H1 (cell line): ENCODE measurements around the gene METTL9. TPM values are rescaled to one million over a fixed set of nuclear protein-coding genes. Genes with fewer than 3 reads are reported as not detected.

Experiments
- CTCF ChIA-PET: fragments of 300-600 bp; sonication (Branson Sonifier 250); formaldehyde crosslinking; loops from one replicate; lab custom pipeline; 2021; ENCODE audit not compliant: partially characterized antibody; lab: Charles Lee
- POLR2A ChIA-PET: fragments of 300-600 bp; sonication (Branson Sonifier 250); formaldehyde crosslinking; loops from one replicate; lab custom pipeline; 2021; ENCODE audit warnings: inconsistent platforms; ENCODE audit not compliant: partially characterized antibody; lab: Charles Lee
- DNase-seq, 2 experiments: peaks; one replicate each; pipeline versions ENCODE4 v3.0.0 to v3.0.0-alpha.2; 2010 to 2022; ENCODE audit warnings: low spot score in 2 of 2, low read depth in 1 of 2, mixed read lengths in 1 of 2
- FAIRE-seq: peaks from 2 replicates; lab custom pipeline; 2011; peaks lifted over from hg19 to GRCh38; lab: Jason Lieb, UNC
- H2AFZ ChIP-seq: 2 replicates; pipeline ENCODE4 v1.8.1; 2012; ENCODE audit warnings: low read length, inconsistent platforms
- H2AK5ac ChIP-seq: 2 replicates; pipeline ENCODE4 v1.6.1; 2013; ENCODE audit warnings: low read depth, low read length
- H2BK120ac ChIP-seq: replicated peaks from 2 replicates; pipeline ENCODE3; 2013; ENCODE audit warnings: low read depth, low read length, inconsistent platforms
- H2BK12ac ChIP-seq: 2 replicates; pipeline ENCODE4 v1.6.1; 2013; ENCODE audit warnings: low read depth, low read length
- H2BK15ac ChIP-seq: 2 replicates; pipeline ENCODE4 v1.6.1; 2013; ENCODE audit warnings: low read length
- H2BK20ac ChIP-seq: 2 replicates; pipeline ENCODE4 v1.6.1; 2013; ENCODE audit warnings: low read length
- H2BK5ac ChIP-seq: 2 replicates; pipeline ENCODE4 v1.6.1; 2013; ENCODE audit warnings: low read depth, low read length
- H3K14ac ChIP-seq: 2 replicates; pipeline ENCODE4 v1.6.1; 2013; ENCODE audit warnings: inconsistent platforms; ENCODE audit not compliant: insufficient read length
- H3K18ac ChIP-seq: 2 replicates; pipeline ENCODE4 v1.6.1; 2013; ENCODE audit warnings: low read length; ENCODE audit errors: extremely low read depth
- H3K23ac ChIP-seq: 2 replicates; pipeline ENCODE4 v1.6.1; 2013; ENCODE audit warnings: inconsistent platforms; ENCODE audit not compliant: insufficient read length
- H3K23me2 ChIP-seq: 2 replicates; pipeline ENCODE4 v1.6.1; 2013; ENCODE audit warnings: low read depth, low read length
- H3K27ac ChIP-seq: 2 replicates; pipeline ENCODE4 v1.6.1; 2011; ENCODE audit warnings: low read depth, low read length, inconsistent platforms
- H3K27me3 ChIP-seq, 4 experiments: replicated peaks in 1 of 4; 1 replicate in 1 of 4; 2 replicates in 3 of 4; pipeline versions ENCODE4 v1.6.1 to v1.8.1; 2011 to 2013; ENCODE audit warnings: low read length in 3 of 4, mild to moderate bottlenecking in 3 of 4, inconsistent platforms in 2 of 4, mixed read lengths in 2 of 4, moderate library complexity in 1 of 4; ENCODE audit not compliant: control insufficient read depth in 3 of 4, insufficient read depth in 3 of 4; ENCODE audit errors: extremely low read depth in 1 of 4
- H3K36me3 ChIP-seq, 4 experiments: 2 replicates each; pipeline versions ENCODE4 v1.6.1 to v1.8.1; 2011 to 2013; ENCODE audit warnings: mild to moderate bottlenecking in 4 of 4, low read length in 3 of 4, moderate library complexity in 2 of 4, control low read depth in 1 of 4, inconsistent platforms in 1 of 4; ENCODE audit not compliant: insufficient read depth in 4 of 4, control insufficient read depth in 2 of 4
- H3K4ac ChIP-seq: replicated peaks from 2 replicates; pipeline ENCODE3; 2013; ENCODE audit warnings: low read length, low read depth, mixed read lengths, inconsistent platforms; ENCODE audit not compliant: insufficient read length
- H3K4me1 ChIP-seq, 4 experiments: replicated peaks in 1 of 4; 1 replicate in 1 of 4; 2 replicates in 3 of 4; pipeline versions ENCODE4 v1.6.1 to v1.8.1; 2011 to 2013; ENCODE audit warnings: low read length in 3 of 4, inconsistent platforms in 2 of 4, mixed read lengths in 1 of 4; ENCODE audit not compliant: insufficient read depth in 4 of 4, control insufficient read depth in 3 of 4
- H3K4me2 ChIP-seq, 2 experiments: 2 replicates each; pipeline versions ENCODE4 v1.6.1 to v1.8.1; 2011 to 2013; ENCODE audit warnings: low read depth in 2 of 2, low read length in 2 of 2, control low read depth in 1 of 2, inconsistent platforms in 1 of 2, mild to moderate bottlenecking in 1 of 2; ENCODE audit not compliant: insufficient read depth in 1 of 2
- H3K4me3 ChIP-seq, 4 experiments: fragments of 200-600, 300-600 bp in 1 of 4; sonication (generic), shearing (Covaris generic), sonication (Bioruptor Twin) in 1 of 4; 2 replicates each; pipeline versions ENCODE4 v1.5.1 to v1.8.1; 2011 to 2016; ENCODE audit warnings: low read length in 4 of 4, low read depth in 3 of 4, control low read depth in 2 of 4, inconsistent platforms in 2 of 4, mild to moderate bottlenecking in 2 of 4, mixed read lengths in 1 of 4, moderate library complexity in 1 of 4; ENCODE audit not compliant: insufficient read depth in 2 of 4; ENCODE audit errors: extremely low read depth in 1 of 4
- H3K56ac ChIP-seq: replicated peaks from 2 replicates; pipeline ENCODE3; 2013; ENCODE audit warnings: low read depth, mild to moderate bottlenecking, mixed read lengths, low read length, inconsistent platforms; ENCODE audit not compliant: insufficient read length
- H3K79me1 ChIP-seq: 2 replicates; pipeline ENCODE4 v1.6.1; 2013; ENCODE audit warnings: low read depth, low read length, control low read depth
- H3K79me2 ChIP-seq, 2 experiments: 2 replicates each; pipeline versions ENCODE4 v1.6.1 to v1.8.1; 2012 to 2013; ENCODE audit warnings: low read length in 2 of 2, mild to moderate bottlenecking in 2 of 2, inconsistent platforms in 1 of 2; ENCODE audit not compliant: insufficient read depth in 2 of 2, control insufficient read depth in 1 of 2
- H3K9ac ChIP-seq, 4 experiments: replicated peaks in 1 of 4; 1 replicate in 1 of 4; 2 replicates in 3 of 4; pipeline versions ENCODE4 v1.6.1 to v1.8.1; 2011 to 2013; ENCODE audit warnings: low read depth in 3 of 4, low read length in 3 of 4, control low read depth in 2 of 4, mild to moderate bottlenecking in 2 of 4, moderate library complexity in 2 of 4, inconsistent platforms in 1 of 4; ENCODE audit errors: extremely low read depth in 1 of 4
- H3K9me3 ChIP-seq, 2 experiments: 2 replicates each; pipeline versions ENCODE4 v1.6.1 to v1.8.1; 2012 to 2013; ENCODE audit warnings: mild to moderate bottlenecking in 2 of 2, moderate library complexity in 2 of 2, control low read depth in 1 of 2, inconsistent platforms in 1 of 2, low read depth in 1 of 2, low read length in 1 of 2, mixed read lengths in 1 of 2; ENCODE audit not compliant: insufficient read depth in 2 of 2
- H4K20me1 ChIP-seq, 2 experiments: replicated peaks in 1 of 2; 2 replicates each; pipeline versions ENCODE3 to v1.8.1; 2011 to 2013; ENCODE audit warnings: inconsistent platforms in 2 of 2, low read length in 2 of 2, mild to moderate bottlenecking in 1 of 2; ENCODE audit not compliant: insufficient read depth in 2 of 2, control insufficient read depth in 1 of 2
- H4K5ac ChIP-seq: 2 replicates; pipeline ENCODE4 v1.6.1; 2013; ENCODE audit warnings: low read length, low read depth, mixed read lengths, inconsistent platforms; ENCODE audit not compliant: insufficient read length
- H4K8ac ChIP-seq: 2 replicates; pipeline ENCODE4 v1.8.0; 2013; ENCODE audit warnings: mild to moderate bottlenecking, moderate library complexity, low read length, inconsistent platforms; ENCODE audit not compliant: insufficient read depth; ENCODE audit errors: extremely low read depth
- H4K91ac ChIP-seq: replicated peaks from 2 replicates; pipeline ENCODE3; 2013; ENCODE audit warnings: low read length, mixed read lengths, inconsistent platforms; ENCODE audit not compliant: insufficient read length
- HDAC6 ChIP-seq: IDR thresholded peaks from one replicate; pipeline ENCODE4 v1.7.1; 2012; ENCODE audit warnings: low read depth, mild to moderate bottlenecking, inconsistent platforms, low read length, moderate library complexity
- WGBS, 2 experiments: shearing (Covaris generic) in 1 of 2; methylation state at CpG; one replicate each; pipeline versions ENCODE4 v1.1.6 to v1.1.7; 2013 to 2015; ENCODE audit warnings: low lambda C conversion rate in 2 of 2, mixed read lengths in 2 of 2, inconsistent platforms in 1 of 2, low coverage in 1 of 2, missing lambda C conversion rate in 1 of 2; ENCODE audit not compliant: insufficient replicate concordance in 2 of 2, insufficient coverage in 1 of 2, insufficient read length in 1 of 2; ENCODE audit errors: extremely low coverage in 1 of 2, missing lambda C conversion rate in 1 of 2; 5-methylcytosine and 5-hydroxymethylcytosine counted together
- polyA plus RNA-seq, 7 experiments: library from polyadenylated mRNA; depleted of rRNA in 3 of 7; stranded (reverse) in 5 of 7; unstranded in 2 of 7; fragments of >200 nt in 5 of 7; fragments of 200-250 nt in 2 of 7; gene quantifications; 1 replicate in 5 of 7; 2 replicates in 1 of 7; 4 replicates in 1 of 7; pipeline versions ENCODE4 v1.2.1 to v1.2.3, GENCODE V29; 2011 to 2013; ENCODE audit warnings: missing spikeins in 2 of 7, mixed read lengths in 2 of 7
- total RNA-seq: library from RNA; stranded (reverse); fragmentation: NEBNext Ultra II Directional; extraction: Animal tissue kit (Norgen Biotek cat#: 25700); gene quantifications from 2 replicates; pipeline ENCODE4 v1.2.1, GENCODE V29; 2021

Gene METTL9
- total and polyA plus RNA-seq, 2 of the 8 experiments (the other 6 are each of a cell fraction or from before 2014, with no cell fraction given): 45.4 to 112 TPM

DNA sequence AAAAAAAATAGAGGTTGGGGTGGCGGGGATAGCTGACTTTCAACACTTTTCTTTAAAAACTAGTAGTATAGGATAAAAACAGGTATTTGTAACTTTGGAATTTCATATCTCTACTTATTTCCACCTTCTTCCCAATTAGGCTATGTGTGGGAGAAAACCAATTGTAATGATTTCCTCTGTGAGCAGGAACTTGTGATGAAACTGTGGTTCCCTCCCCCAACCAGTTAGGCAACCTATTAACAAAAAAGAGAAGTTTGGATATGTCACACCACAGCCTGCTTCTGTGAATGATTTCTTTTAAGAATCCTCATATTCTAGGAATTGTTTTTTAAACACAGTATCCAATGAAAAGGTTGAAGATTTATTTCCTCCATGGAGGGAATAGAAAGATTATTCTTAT, 51.1 kb downstream of the METTL9 start:
- no peak for FAIRE-seq
- CTCF ChIA-PET: interaction anchor here (0.6 to 1.2 kb wide), 5 partner anchors 8 to 55 kb away, joined by 3 to 5 read pairs (median 4); no protein-coding TSS in a partner anchor

More for the DNA sequence above, 51.1 kb downstream of the METTL9 start:
- Histone ChIP-seq H2BK15ac (no peak overlapping the region), H3K79me2 (peaks cover 0 to 8% of the 10 kb centered on the region in 2 experiments; a peak in 1 of 4 replicates), H3K36me3 (peaks cover 0 to 2% (median 0%) of the 10 kb centered on the region in 4 experiments; a peak in 3 of 8 replicates), H2AFZ (no peak overlapping the region), H3K23me2 (no peaks in the 10 kb centered on the region), H4K8ac (no peak overlapping the region), H3K4ac (no peak overlapping the region), H3K18ac (no peak overlapping the region), H4K20me1 (peaks cover 0 to 3% of the 10 kb centered on the region in 2 experiments), H3K4me2 (no peak overlapping the region), H2BK5ac (no peak overlapping the region), H3K9me3 (no peaks in the 10 kb centered on the region), H3K79me1 (no peaks in the 10 kb centered on the region; the same call in 1 of the 2 replicates), H3K14ac (no peak overlapping the region), H2BK12ac (no peak overlapping the region), H2BK20ac (no peak overlapping the region), H3K27me3 (no peaks in the 10 kb centered on the region), H3K4me1 (no peaks in the 10 kb centered on the region), H4K5ac (no peak overlapping the region), H2AK5ac (no peak overlapping the region), H4K91ac (no peak overlapping the region), H2BK120ac (no peak overlapping the region), H3K23ac (no peak overlapping the region), H3K56ac (no peak overlapping the region), H3K4me3 (no peak overlapping the region), H3K27ac (no peak overlapping the region), H3K9ac (no peak overlapping the region)
- WGBS, 2 experiments: 100% methylated on average over 1 of the region's 1 CpG; no CpG with 5 or more reads in 1 of the 2 experiments
- TF ChIP-seq HDAC6: no peak
- no peak for DNase-seq
- POLR2A ChIA-PET: no interaction called here
